ENCODE results near the gene SUPT6H. TPM values are rescaled to one million over a fixed set of nuclear protein-coding genes. Genes with fewer than 3 reads are reported as not detected.

The SUPT6H gene
- polyA plus RNA-seq, 1 experiment = 37.1 TPM

DNA sequence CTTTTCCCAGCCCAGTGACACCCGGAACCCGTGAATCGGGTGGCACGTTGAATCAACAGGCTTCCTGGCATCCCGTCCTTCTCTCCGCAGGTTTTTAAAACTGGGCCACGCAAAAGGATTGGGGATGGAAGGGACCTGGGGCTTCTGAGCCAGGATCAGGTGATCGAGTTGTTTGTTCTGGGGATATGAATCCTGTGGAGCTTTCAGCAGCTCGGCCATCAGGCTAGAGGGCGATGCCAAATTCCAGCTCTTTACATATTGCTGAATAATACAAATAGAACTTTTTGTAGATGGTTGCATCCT, 473 bp downstream of the SUPT6H start:
- H3K36me3 ChIP-seq (ENCODE audit: control insufficient read depth, insufficient read depth, low read length) = no peaks in the 10 kb centered on the region
- POLR2A ChIA-PET = no interaction called here
- no peaks in the 10 kb centered on the region for H3K27me3 ChIP-seq (ENCODE audit: control insufficient read depth, insufficient read depth, low read length)
- H3K4me3 ChIP-seq (ENCODE audit: low read depth, low read length) = peak overlapping the region; percentile 77
- no peak for DNase-seq (ENCODE audit: low read depth)
- TF ChIP-seq, protein P1, sequence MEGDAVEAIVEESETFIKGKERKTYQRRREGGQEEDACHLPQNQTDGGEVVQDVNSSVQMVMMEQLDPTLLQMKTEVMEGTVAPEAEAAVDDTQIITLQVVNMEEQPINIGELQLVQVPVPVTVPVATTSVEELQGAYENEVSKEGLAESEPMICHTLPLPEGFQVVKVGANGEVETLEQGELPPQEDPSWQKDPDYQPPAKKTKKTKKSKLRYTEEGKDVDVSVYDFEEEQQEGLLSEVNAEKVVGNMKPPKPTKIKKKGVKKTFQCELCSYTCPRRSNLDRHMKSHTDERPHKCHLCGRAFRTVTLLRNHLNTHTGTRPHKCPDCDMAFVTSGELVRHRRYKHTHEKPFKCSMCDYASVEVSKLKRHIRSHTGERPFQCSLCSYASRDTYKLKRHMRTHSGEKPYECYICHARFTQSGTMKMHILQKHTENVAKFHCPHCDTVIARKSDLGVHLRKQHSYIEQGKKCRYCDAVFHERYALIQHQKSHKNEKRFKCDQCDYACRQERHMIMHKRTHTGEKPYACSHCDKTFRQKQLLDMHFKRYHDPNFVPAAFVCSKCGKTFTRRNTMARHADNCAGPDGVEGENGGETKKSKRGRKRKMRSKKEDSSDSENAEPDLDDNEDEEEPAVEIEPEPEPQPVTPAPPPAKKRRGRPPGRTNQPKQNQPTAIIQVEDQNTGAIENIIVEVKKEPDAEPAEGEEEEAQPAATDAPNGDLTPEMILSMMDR (IDR thresholded peaks at IDR 0.05; ENCODE audit: insufficient read depth, low read depth, low read length) = no peak
- CTCF ChIA-PET = interaction anchor here (1.5 to 1.7 kb wide), 2 partner anchors 16 to 19 kb away, joined by 3 to 8 read pairs; no protein-coding TSS in a partner anchor

DNA sequence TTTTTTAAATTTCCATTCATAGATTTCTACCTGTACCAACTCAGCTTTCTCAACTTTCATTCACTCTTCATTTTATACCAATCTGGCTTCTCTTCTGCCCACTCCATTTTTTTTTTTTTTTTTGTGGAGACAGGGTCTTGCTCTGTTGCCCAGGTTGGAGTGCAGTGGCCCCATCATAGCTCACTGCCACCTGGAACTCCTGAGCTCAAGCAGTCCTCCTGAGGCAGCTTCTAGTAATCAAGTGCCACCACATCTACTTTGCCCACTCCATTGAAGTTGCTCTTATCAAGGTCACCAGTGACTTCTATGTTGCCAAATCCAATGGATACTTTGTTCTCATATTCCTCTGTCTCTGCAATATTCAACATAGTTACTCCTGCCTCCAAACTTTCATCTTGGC, 1.7 kb downstream of the SUPT6H start:
- no peak for DNase-seq (ENCODE audit: low read depth)
- Histone ChIP-seq H3K4me3 (ENCODE audit: low read depth, low read length) (no peak overlapping the region), H3K36me3 (ENCODE audit: control insufficient read depth, insufficient read depth, low read length) (peaks cover 2% of the 10 kb centered on the region; the same call in 1 of the 2 replicates), H3K27me3 (ENCODE audit: control insufficient read depth, insufficient read depth, low read length) (no peaks in the 10 kb centered on the region)
- POLR2A ChIA-PET = no interaction called here
- TF ChIP-seq, protein P1 (IDR thresholded peaks at IDR 0.05; ENCODE audit: insufficient read depth, low read depth, low read length) = no peak
- CTCF ChIA-PET = interaction anchor here (1.5 kb wide), 1 partner anchor 17 kb away, joined by 8 read pairs; no protein-coding TSS in a partner anchor

DNA sequence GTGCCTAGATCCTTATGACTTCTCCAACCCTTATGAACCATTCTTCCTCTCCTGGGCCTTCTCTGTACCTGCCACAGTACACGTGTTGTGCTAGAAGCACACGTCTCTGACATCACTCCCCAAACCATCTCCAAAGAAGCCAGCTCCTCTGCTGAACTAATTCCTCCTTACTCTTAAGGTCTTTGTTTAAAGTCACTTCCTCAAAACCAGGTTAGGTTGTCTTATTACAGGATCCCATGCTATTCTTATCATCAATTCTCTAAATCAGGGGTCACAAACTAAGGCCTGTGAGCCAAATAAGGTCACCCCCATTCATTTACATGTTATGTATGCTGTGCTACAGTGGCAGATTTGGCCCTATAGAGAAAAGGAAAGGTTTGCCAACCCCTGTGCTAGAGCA, 4.0 kb downstream of the SUPT6H start:
- DNase-seq (ENCODE audit: low read depth) = no peak
- ChIA-PET POLR2A (no interaction called here), CTCF (no interaction called here)
- TF ChIP-seq, protein P1 (IDR thresholded peaks at IDR 0.05; ENCODE audit: insufficient read depth, low read depth, low read length) = no peak
- H3K4me3 ChIP-seq (ENCODE audit: low read depth, low read length) = no peak overlapping the region
- peaks cover 3% of the 10 kb centered on the region for H3K36me3 ChIP-seq (ENCODE audit: control insufficient read depth, insufficient read depth, low read length)
- H3K27me3 ChIP-seq (ENCODE audit: control insufficient read depth, insufficient read depth, low read length) = no peaks in the 10 kb centered on the region

DNA sequence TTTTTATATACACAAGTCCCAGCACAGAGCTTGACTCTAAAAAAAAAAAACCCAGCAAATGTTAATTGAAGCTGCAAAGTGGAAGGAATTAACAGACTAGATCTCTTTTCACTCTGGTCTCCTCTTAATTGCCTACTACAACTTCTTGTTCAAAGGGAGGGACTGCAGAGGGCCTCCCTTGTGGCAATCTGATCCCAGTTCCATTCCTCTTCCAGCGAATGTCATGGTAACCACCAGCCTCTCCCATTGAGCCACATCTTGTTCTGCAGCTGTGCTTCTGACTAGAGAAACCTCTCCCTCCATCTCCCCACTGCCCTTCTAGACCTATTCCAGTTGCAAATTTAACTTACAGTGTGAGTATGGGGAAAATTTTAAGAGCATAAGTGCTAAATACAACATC, 5.9 kb downstream of the SUPT6H start:
- H3K27me3 ChIP-seq (ENCODE audit: control insufficient read depth, insufficient read depth, low read length) = no peaks in the 10 kb centered on the region
- ChIA-PET POLR2A (no interaction called here), CTCF (no interaction called here)
- H3K36me3 ChIP-seq (ENCODE audit: control insufficient read depth, insufficient read depth, low read length) = peaks cover 8% of the 10 kb centered on the region
- H3K4me3 ChIP-seq (ENCODE audit: low read depth, low read length) = no peak overlapping the region
- DNase-seq (ENCODE audit: low read depth) = no peak
- TF ChIP-seq, protein P1 (IDR thresholded peaks at IDR 0.05; ENCODE audit: insufficient read depth, low read depth, low read length) = no peak

DNA sequence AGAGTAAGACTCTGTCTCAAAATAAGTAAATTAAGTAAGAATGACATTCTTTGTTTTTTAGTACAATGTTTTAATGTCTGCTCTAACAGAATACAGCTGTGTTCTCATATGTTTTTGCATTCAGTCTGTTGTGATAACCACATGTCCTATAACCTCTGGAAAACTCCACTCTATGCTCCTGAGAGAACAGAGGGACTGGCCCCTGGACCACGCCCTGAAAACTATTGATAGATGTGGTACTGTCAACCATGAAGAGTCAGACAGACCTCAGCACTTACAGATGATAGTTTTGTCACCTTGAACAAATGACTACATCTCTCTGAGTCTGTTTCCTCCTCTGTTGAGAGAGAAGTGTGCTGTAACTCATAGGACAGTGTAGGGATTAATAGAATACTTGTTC, 7.9 kb downstream of the SUPT6H start:
- ChIA-PET POLR2A (no interaction called here), CTCF (interaction anchor here (1.4 kb wide), 1 partner anchor 25 kb away, joined by 3 read pairs; the partner anchor contains the start of gene BLTP2)
- DNase-seq (ENCODE audit: low read depth) = no peak
- H3K4me3 ChIP-seq (ENCODE audit: low read depth, low read length) = no peak overlapping the region
- TF ChIP-seq, protein P1 (IDR thresholded peaks at IDR 0.05; ENCODE audit: insufficient read depth, low read depth, low read length) = no peak
- H3K36me3 ChIP-seq (ENCODE audit: control insufficient read depth, insufficient read depth, low read length) = peaks cover 21% of the 10 kb centered on the region
- H3K27me3 ChIP-seq (ENCODE audit: control insufficient read depth, insufficient read depth, low read length) = no peaks in the 10 kb centered on the region
